Right kidney (tissue), 1 donor: ENCODE results near the gene RSPH10B.
"Not testable (repeated sequence)": the region's sequence is repeated elsewhere in the genome, so short reads cannot be mapped to it uniquely, and the experiment has no call there.

Experiments
- DNase-seq: peaks from one replicate; pipeline ENCODE4 v3.0.0-alpha.2; 2016

The RSPH10B gene

GRCh38 chr7:5926263-5926870 is 44.1 kb downstream of the RSPH10B start:
- not testable (repeated sequence) for DNase-seq

DNA sequence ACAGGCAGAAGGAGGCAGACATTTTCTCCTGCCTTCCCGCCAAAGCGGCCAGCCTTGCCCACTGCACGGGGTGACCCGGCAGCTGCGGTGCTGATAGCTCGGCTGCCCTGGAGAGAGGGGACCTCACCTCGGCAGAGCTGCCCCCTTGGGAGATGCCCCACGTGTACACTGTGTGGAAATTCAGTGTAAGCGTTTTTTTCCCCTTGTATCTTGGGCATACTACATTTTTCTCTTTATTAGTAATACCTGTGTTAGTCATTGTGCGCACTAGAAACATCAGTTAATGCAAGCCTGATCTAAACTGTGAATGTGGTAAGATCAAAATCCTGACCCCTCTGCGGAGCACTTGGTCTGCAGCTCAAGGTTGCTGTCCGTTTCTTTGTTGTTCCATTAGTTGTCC is 45.9 kb downstream of the RSPH10B start:
- not testable (repeated sequence) for DNase-seq

GRCh38 chr7:5924180-5924579 is 46.3 kb downstream of the RSPH10B start:
- not testable (repeated sequence) for DNase-seq

GRCh38 chr7:5916529-5916928 is 54.0 kb downstream of the RSPH10B start:
- not testable (repeated sequence) for DNase-seq

- DNase-seq, result not testable (repeated sequence)
Observed at GRCh38 chr7:5908835-5909234, 61.7 kb downstream of the RSPH10B start.

DNA sequence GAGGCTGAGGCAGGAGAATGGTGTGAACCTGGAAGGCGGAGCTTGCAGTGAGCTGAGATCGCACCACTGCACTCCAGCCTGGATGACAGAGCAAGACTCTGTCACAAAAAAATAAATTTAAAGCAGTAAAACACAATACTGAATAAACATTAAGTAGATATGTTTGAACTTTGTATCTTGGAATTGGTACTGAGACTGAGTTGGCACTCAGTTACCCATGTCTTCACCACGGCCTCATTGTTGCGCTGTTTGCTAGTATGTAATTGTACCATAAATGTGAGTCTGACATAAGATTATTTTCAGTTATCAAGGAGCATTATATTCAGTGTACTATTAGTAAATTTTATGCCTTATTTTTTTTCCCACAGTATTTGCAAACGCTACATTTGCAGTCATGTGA is 65.8 kb downstream of the RSPH10B start:
- DNase-seq, result not testable (repeated sequence)

GRCh38 chr7:5903002-5903401 is 67.5 kb downstream of the RSPH10B start:
- not testable (repeated sequence) for DNase-seq

GRCh38 chr7:5898480-5899224 is 71.8 kb downstream of the RSPH10B start, which contains the start of gene CCZ1:
TSS of gene CCZ1 (plus strand) at chr7:5898733. CDS start at chr7:5898800, 67 bp downstream.
- DNase-seq, result peak; percentile 68

DNA sequence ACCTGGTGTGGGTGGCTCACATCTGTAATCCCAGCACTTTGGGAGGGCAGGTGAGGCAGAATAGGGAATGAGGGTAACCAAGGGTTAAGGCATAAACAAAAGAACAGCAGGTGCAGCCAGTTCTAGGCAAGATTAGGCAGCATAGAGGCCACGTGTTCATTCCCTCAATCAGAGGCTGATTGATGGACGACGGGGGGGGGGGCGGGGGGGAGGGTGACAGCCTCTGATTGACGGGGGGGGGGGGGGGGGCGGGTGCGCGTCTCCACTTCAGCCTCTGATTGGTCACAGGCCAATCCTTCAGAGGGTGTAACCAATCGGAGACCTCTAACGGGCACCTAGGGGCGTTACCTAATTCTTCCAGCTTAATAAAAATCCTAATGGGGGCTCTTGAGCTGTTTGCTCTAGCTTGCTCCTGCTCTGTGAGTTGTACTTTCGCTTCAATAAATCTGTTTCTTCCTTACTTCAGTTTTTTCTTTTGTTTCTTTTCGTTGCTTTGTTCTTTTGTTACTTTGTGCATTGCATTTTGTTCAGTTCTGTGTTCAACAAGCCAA is 73.0 kb downstream of the RSPH10B start:
- DNase-seq, result not testable (repeated sequence)

DNA sequence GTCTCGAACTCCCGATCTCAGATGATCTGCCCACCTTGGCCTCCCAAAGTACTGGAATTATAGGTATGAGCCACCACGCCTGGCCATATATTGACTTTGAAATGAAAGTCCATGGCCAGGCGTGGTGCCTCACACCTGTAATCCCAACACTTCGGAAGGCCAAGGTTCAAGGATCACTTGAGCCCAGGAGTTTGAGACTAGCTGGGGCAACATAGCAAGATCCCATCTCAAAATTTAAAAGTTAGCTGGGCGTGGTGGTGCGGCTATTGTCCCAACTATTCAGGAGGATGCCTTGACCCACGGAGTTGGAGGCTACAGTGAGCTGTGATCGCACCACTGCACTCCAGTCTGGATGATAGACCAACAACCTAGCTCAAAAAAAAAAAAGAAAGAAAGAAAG is 78.0 kb downstream of the RSPH10B start:
- no peak for DNase-seq

DNA sequence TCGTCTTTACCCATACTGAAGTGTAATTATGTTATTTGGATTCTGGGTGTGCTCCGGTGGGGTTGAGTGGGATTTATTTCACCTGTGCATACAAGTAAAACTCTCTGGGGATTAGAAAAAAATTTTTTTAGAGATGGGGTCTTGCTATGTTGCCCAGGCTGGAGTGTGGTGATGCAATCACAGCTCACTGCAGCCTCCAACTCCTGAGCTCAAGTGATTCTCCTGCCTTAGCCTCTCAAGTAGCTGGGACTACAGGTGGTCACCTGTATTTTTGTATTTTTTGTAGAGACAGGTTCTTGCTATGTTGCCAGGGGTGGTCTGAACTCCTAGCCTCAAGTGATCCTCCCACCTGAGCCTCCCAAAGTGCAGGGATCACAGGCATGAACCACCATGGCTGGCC is 80.2 kb downstream of the RSPH10B start:
- not testable (repeated sequence) for DNase-seq

- DNase-seq, result not testable (repeated sequence)
Observed at GRCh38 chr7:5888021-5888420, 82.5 kb downstream of the RSPH10B start.

GRCh38 chr7:5884431-5884830 is 86.1 kb downstream of the RSPH10B start:
- not testable (repeated sequence) for DNase-seq

DNA sequence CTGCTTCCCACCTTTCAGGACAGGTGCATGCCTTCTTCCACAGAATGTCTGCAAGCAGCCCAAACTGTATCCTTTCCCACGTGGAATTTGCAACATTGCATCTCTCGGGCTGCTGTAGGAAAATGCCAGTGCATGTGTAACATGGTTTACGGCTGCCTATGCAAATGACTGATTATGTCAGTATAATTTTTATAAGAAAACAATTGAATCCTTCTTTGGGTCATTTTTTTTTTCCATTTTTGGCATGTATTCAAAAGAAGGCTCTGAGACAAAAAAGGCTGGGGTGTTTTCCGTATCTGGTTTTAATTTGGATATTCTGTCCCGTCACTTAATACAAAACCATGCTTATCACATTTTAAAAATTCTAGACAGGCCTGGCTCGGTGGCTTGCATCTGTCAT is 90.4 kb downstream of the RSPH10B start:
- DNase-seq, result not testable (repeated sequence)

- DNase-seq, result not testable (repeated sequence)
Observed at GRCh38 chr7:5879591-5879990, 90.9 kb downstream of the RSPH10B start.
